ENCODE results near the gene EBP. TPM values are rescaled to one million over a fixed set of nuclear protein-coding genes. Genes with fewer than 3 reads are reported as not detected.
"Not testable (repeated sequence)": the region's sequence is repeated elsewhere in the genome, so short reads cannot be mapped to it uniquely, and the experiment has no call there.

The EBP gene
- total RNA-seq, 1 donor from 2014 or later, result 18.8 TPM

DNA sequence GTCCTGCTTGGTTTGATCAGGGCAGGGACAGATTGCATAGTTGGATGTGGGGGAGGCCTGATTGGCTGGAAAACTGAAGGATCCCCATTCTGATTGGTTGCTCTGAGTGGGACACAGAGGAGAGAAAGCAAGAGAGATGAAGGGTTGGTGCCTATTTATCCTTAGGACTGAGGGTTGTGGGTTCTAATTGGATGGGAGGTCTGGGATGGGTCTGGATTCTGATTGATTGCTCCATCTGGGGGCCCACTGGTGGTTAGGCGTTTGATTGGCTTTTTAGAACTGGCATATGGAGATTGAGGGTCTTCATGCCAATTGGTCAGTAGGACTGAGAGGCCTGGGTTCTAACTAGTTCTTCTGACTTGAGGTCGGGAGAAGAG, 644 bp upstream of the EBP start:
- no peak for DNase-seq (ENCODE audit: low spot score)

DNA sequence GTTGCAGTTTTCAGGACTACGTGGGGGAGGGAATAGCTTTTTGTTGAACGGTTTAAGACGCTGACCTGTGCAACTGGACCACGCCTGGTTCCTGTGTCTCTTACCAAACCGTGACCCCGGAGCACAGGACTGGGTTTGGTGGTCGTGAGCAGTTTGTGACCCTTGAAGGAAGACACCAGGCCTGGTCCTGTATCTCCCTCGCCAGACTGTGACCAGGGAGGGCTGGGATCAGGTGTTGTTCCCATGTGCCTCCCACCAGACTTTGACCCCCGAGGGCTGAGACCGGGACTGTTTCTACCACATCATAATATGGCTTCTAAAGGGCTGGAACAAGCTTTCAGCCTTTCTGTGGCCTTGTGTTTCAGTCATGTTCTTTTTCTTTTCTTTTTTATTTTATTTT, 683 bp downstream of the EBP start:
- no peak for DNase-seq (ENCODE audit: low spot score)

DNA sequence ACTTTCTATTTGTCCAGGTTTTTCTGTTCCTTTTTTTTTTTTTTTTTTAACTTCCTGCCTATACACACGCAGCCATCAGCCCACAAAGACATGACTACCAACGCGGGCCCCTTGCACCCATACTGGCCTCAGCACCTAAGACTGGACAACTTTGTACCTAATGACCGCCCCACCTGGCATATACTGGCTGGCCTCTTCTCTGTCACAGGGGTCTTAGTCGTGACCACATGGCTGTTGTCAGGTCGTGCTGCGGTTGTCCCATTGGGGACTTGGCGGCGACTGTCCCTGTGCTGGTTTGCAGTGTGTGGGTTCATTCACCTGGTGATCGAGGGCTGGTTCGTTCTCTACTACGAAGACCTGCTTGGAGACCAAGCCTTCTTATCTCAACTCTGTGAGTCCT, 2.1 kb downstream of the EBP start:
- DNase-seq (ENCODE audit: low spot score), result no peak

DNA sequence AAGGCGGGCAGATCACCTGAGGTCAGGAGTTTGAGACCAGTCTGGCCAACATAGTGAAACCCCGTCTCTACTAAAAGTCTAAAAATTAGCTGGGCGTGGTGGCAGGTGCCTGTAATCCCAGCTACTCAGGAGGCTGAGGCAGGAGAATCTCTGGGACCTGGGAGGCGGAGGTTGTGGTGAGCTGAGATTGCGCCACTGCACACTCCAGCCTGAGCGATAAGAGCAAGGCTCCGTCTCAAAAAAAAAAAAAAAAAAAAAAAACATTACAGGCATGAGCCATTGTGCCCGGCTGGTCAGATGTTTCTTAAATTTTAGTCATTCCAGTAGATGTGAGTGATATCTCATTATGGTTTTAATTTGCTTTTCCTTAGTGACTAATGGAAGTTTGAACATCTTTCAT, 4.2 kb downstream of the EBP start:
- not testable (repeated sequence) for DNase-seq (ENCODE audit: low spot score)

DNA sequence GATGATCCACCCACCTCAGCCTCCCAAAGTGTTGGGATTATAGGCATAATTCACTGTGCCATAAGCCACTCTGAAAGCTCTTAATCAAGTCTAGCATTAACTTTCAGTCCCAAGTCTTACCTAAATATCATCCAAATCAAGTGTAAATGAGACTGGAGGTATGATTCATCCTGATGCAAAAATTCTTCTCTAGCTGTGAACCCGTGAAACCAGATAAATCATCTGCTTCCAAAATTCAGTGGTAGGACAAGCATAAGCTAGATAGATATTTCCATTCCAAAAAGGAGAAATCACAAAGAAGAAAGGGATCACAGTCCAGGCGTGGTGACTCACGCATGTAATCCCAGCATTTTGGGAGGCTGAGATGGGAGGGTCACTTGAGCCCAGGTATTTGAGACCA, 9.1 kb downstream of the EBP start:
- DNase-seq (ENCODE audit: low spot score), result no peak

DNA sequence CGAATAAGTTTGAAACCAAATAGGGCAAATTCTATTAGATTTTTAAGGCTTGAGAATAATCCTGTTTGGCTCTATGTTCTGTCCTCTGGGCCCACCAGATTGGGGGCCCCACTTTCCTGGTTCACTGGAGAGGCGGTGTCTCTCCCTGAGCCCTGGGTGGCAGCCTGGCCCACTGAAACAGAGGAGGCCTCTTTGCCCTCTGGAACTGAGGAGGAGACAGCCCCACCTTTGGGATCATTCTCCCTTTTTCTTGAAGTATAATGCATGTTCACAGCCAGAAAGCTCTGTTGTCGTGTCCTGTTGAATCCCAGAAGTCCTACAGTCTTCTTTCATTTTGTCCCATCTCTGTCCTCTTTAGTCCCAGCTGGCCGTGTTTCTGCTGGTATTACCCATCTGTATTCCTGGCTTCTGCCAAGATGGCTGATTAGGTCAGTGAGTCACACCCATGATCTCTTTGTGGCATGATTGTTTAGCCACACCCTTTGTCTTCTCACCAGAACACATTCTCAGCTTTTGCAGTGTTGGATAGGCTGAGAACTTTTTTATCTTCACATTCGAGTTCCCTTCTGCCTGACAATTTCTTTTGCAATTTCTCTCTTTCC, 9.9 kb downstream of the EBP start:
- no peak for DNase-seq (ENCODE audit: low spot score)

DNA sequence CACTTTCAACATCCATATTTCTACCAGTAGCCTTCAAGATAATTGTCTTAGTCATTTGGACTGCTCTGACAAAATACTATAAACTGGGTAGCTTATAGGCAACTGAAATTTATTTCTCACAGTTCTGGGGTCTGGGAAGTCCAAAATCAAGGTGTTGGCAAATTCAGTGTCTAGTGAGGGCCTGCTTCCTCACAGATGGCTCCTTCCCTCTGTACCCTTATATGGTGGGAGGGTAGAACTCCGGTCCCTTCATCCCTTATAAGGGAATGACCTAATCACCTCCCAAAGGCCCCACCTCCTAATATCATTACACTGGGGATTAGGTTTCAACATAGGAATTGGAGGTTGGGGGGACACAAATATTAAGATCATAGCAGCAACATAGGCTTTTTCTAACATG, 10.6 kb downstream of the EBP start:
- DNase-seq (ENCODE audit: low spot score), result no peak

DNA sequence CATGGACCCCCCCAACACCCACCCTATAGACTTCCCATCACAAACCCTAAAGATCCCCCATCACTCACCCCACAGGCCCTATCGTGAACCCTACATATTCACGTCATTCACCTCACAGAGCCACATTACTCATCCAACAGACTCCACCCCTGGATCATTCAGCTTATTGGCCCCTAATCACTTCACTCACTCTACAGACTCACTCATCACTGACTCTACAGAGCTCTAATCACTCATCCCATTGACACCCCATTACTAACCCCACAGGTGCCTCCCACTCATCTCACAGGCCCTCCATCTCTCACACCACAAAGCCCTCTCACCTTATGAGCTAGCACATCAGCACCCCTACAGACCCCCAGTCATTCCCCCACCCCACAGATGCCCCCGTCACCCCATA, 11.6 kb downstream of the EBP start:
- DNase-seq (ENCODE audit: low spot score), result no peak

DNA sequence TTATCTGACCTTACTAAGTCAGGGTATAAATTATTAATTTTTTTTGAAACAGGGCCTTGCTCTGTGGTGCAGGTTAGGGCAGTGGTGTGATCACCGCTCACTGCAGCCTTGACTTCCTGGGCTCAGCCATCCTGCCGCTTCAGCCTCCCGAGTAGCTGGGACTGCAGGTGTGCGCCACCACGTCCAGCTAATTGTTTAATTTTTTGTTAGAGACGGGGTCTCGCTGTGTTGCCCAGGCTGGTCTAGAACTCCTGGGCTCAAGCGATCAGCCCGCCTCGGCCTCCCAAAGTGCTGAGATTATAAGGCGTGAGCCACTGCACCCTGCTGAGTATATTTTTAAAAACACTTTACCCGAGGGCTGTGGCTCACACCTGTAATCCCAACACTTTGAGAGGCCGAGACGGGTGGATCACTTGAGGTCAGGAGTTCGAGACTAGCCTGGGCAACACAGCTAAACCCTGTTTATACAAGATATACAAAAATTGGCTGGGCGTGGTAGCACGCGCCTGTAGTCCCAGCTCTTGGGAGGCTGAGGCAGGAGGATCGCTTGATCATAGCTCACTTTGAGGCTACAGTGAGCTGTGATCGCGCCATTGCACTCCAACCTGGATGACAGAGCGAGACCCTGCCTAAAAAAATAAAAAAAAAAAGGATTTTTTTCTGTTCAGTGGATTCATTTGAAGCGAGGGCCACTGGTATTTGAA, 17.2 kb downstream of the EBP start:
- DNase-seq (ENCODE audit: low spot score), result no peak

DNA sequence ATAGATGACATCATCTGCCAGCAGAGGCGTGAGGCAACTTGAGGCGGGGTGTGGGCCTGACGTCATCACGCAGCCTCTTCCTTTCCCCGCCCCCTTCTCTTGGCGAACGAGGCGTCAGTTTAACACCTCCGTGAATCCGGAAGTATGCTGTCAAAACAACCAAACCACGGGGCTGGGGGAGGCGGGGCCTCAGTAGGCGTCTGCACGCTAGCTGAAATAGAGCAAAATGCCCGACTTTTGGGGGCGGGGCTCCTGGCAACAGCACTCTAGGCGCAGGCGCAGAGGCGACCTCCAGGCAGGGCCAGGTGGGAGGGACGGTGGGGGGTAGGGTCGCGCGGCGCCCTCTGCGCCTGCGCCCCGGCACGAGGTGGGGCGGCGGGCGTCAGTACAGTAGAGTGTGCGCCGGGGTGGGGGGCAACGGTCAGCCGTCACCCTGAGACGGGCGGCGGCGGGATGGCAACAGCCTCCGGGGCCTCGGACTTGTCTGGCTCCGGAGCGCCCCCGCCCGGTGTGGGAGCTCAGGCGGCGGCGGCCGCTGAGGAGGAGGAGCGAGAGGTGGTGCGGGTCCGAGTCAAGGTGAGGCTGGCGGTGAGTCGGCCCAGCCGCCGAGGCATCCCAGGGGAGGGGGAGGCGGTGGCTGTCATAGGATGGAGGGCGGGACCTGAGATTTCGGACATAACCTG, 17.9 kb downstream of the EBP start, which contains the start of gene TBC1D25:
TSS of gene TBC1D25 (plus strand) at position 370 of the 683 bp plus-strand sequence. CDS start at position 454, 84 bp downstream.
- DNase-seq (ENCODE audit: low spot score), result peak; percentile 97

DNA sequence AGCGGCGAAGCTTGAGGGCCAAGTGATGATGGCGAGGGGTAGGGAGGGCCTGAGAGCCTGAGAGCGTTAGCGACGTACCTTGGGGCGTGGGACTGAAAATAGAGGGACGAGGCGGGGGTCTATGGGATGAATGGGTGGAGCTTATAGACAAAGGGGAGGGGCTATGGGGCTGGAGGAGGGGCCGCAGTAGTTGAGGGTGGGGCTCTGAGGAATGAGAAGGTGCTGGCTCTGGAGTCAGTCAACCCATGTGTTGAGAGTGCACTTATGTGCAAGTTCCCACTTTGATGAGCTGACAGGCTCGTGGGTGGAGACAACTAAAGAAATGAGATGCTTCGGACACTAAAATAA, 18.4 kb downstream of the EBP start:
- DNase-seq (ENCODE audit: low spot score), result no peak

DNA sequence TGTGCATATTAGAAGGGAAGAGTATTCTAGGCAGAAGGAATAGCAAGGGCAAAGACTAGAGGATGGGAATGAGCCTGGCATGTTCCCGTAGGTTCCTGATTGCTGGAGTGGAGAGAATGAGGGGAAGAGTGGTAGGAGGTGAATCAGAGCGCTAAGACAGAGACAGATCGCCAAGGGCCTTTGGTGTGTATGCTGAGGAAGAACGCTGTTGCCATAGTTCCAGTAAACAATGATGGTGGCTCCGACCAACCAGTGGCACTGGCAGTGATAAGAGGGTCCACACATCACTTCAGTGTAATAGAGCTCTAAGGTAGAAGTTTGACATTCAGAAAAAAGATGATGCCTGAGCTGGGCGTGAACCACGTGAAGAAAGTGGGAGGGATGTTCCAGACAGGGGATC, 18.9 kb downstream of the EBP start:
- no peak for DNase-seq (ENCODE audit: low spot score)

DNA sequence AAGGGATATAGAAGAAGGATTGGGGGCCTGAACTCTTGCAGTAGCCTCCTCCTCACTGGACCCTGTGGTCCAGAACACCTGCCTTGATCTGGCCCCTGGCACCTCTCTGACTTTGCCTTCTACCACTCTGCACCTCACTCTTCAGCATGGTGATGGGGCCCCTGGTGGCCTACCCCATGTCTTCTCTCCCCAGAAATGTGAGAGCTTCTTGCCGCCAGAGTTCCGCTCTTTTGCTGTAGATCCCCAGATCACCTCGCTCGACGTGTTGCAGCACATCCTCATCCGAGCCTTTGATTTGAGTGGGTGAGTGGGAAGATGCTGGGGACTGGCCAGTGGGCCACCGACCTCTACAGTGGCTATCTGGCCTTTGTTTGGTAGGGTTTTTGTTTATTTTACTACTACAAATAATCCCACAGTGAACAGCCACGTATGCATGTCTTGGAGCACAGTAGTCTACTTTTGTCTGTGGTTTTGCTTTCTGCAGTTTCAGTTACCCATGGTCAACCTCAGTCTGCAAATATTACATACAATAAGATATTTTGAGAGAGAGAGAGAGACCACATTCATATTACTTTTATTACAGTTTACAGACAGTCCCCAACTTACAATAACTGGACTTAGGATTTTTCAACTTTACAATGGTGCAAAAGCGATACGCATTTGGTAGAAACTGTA, 19.7 kb downstream of the EBP start:
- no peak for DNase-seq (ENCODE audit: low spot score)

DNA sequence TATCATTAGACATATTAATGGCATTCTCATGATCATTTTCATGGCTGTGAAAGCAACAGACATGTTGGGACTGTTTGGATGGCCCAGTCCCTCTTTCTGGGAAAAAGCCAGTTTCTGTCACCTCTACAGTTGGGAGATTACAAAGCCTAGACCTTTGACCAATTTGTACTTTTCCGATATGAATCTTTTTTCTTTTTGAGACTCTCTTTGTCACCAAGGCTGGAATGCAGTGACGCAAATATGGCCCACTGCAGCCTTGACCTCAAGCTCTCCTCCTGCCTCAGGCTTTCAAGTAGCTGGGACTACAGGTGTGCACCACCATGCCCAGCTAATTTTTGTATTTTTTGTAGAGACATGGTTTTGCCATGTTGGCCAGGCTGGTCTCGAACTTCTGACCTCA, 27.3 kb downstream of the EBP start:
- no peak for DNase-seq (ENCODE audit: low spot score)

DNA sequence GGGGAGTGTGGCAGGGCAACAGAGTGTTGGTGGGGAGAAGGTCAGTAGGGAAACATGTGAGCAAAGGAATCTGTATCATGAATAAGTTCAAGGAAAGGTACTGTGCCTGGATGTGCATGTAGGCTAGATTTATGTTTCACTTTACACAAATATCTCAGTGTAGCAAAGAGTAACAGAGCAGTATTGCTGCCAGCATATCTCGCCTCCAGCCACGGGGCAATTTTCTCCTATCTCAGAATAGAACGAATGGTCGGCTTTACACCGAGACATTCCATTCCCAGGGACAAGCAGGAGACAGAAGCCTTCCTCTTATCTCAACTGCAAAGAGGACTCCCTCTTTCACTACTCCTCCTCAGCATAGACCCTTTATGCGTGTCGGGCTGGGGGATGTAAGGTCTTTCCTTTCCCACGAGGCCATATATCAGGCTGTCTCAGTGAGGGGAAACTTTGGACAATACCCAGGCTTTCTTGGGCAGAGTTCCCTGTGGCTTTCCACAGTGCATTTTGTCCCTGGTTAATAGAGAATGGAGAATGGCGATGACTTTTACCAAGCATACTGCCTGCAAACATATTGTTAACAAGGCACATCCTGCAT, 34.2 kb downstream of the EBP start:
- not testable (repeated sequence) for DNase-seq (ENCODE audit: low spot score)

DNA sequence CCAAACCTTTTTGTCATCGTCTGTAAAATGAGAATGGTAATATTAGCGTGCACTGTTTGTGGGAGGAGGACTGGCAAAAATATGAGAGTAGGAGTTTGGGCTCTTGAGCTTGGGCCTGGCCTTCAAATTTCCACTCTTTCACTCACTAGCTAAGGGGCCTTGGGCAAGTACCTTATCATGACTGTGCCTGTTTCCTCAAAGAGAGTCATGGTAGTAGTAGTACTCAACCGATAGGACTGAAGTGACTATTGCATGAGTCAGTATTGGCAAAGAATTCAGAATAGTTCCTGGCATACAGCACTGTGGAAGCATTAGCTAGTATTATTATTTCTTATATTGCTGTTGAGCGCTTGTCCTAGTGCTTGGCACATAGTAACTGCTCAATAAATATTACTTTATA, 36.7 kb downstream of the EBP start:
- DNase-seq (ENCODE audit: low spot score), result no peak

DNA sequence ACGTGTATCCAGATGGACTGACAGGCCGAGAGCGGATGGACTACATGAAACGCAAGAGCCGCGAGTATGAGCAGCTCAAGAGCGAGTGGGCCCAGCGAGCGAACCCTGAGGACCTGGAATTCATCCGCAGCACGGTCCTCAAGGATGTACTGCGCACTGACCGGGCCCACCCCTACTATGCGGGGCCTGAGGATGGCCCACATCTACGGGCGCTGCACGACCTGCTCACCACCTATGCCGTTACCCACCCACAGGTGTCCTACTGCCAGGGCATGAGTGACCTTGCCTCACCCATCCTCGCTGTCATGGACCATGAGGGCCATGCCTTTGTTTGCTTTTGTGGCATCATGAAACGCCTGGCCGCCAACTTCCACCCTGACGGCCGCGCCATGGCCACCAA, 38.0 kb downstream of the EBP start:
- no peak for DNase-seq (ENCODE audit: low spot score)

DNA sequence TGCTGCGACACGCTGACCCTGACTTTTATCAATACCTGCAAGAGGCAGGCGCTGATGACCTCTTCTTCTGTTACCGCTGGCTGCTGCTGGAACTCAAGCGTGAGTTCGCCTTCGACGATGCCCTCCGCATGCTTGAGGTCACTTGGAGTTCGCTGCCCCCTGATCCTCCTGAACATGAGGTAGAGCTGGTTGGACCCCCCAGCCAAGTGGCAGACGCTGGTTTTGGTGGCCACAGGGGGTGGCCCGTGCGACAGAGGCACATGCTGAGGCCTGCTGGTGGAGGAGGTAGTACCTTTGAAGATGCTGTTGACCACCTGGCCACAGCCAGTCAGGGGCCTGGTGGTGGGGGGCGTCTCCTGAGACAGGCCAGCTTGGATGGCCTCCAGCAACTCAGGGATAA, 38.4 kb downstream of the EBP start:
- DNase-seq (ENCODE audit: low spot score), result no peak

DNA sequence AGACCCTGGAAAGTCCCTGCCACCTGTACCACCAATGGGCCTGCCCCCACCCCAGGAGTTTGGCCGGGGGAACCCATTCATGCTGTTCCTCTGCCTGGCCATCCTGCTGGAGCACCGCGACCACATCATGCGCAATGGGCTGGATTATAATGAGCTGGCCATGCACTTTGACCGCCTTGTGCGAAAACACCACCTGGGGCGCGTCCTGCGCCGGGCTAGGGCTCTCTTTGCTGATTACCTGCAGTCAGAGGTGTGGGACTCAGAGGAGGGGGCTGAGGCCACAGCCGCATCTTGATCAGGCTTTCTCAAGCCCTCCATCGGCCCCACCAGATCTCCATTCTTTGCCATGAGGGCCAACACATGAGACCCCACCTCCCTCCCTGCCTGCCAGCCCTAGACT, 39.1 kb downstream of the EBP start:
- no peak for DNase-seq (ENCODE audit: low spot score)

DNA sequence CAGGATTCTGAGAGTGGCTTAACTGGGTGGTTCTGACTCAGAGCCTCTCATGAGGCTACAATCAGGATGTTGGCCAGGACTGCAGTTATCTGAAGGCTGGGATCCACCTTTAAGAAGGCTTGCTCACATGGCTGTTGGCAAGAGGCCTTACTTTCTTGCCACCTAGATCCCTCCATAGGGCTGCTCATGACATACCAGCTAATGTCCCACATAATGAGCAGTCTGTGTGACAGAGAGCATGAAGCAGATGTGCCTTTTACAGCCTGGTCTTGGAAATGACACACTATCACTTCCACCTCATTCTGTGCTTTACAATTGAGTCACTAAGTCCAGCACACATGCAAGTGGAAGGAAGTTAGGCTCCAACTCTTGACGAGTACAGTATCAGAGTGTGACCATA, 48.4 kb downstream of the EBP start:
- DNase-seq (ENCODE audit: low spot score), result no peak

DNA sequence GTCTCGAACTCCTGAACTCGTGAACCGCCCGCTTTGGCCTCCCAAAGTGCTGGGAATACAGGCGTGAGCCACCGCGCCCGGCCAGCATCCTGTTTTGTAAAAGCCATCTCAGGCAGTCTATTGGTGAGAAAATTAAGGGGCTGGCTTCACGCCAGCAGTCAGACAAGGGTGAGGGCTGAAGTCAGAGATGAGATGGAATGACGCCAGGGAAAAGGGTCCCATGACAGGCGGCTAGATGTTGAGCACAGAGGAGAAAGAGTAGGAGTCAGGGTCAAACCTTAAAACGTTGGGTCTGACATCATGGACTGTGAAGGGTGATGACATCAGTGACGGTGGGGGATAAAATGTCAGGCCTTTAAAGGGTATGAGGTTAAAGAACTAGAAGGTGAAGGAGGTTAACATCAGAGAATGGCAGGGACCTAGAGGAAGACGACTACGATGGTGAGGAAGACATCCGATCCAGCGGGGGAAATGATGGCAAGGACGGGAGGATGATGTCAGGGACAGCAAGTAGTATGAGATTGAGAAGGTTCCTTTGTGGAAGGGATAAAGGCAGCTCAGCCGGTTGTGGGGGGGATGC, 52.2 kb downstream of the EBP start:
- DNase-seq (ENCODE audit: low spot score), result no peak

All from mesenteric fat pad (tissue), 1 donor.